Measurements from ENCODE around the gene SYNJ2. TPM values are rescaled to one million over a fixed set of nuclear protein-coding genes. Genes with fewer than 3 reads are reported as not detected.

SYNJ2 gene
- total RNA-seq, 1 donor from 2014 or later = 18.9 TPM

GRCh38 chr6:158047127-158047518 lies 65.5 kb downstream of the SYNJ2 start:
- no peak for TF ChIP-seq CTCF (IDR thresholded peaks at IDR 0.05; ENCODE audit: unreplicated experiment)
- Mint-ChIP-seq H3K4me1 (ENCODE audit: low read depth) (peaks cover 13% of the 10 kb centered on the region), H3K9me3 (ENCODE audit: low read depth) (no peaks in the 10 kb centered on the region), H3K36me3 (ENCODE audit: insufficient read depth) (peaks cover 12% of the 10 kb centered on the region), H3K27me3 (no peaks in the 10 kb centered on the region), H3K27ac (no peak overlapping the region), H3K4me3 (ENCODE audit: low read depth) (no peak overlapping the region)
- no peak for DNase-seq (ENCODE audit: low spot score, unreplicated experiment)

GRCh38 chr6:158047563-158048323 lies 66.1 kb downstream of the SYNJ2 start:
- TF ChIP-seq CTCF (IDR thresholded peaks at IDR 0.05; ENCODE audit: unreplicated experiment) = no peak
- peaks cover 6% of the 10 kb centered on the region for H3K4me1 Mint-ChIP-seq (ENCODE audit: low read depth)
- H3K27ac Mint-ChIP-seq = no peak overlapping the region
- DNase-seq (ENCODE audit: low spot score, unreplicated experiment) = no peak
- H3K36me3 Mint-ChIP-seq (ENCODE audit: insufficient read depth) = peaks cover 12% of the 10 kb centered on the region
- no peak overlapping the region for H3K4me3 Mint-ChIP-seq (ENCODE audit: low read depth)
- no peaks in the 10 kb centered on the region for H3K9me3 Mint-ChIP-seq (ENCODE audit: low read depth)
- H3K27me3 Mint-ChIP-seq = no peaks in the 10 kb centered on the region

- Mint-ChIP-seq H3K4me3 (ENCODE audit: low read depth) (no peak overlapping the region), H3K9me3 (ENCODE audit: low read depth) (no peaks in the 10 kb centered on the region), H3K4me1 (ENCODE audit: low read depth) (peaks cover 6% of the 10 kb centered on the region), H3K36me3 (ENCODE audit: insufficient read depth) (peaks cover 12% of the 10 kb centered on the region), H3K27me3 (no peaks in the 10 kb centered on the region), H3K27ac (peak overlapping the region; percentile 48)
- no peak for DNase-seq (ENCODE audit: low spot score, unreplicated experiment)
- no peak for TF ChIP-seq CTCF (IDR thresholded peaks at IDR 0.05; ENCODE audit: unreplicated experiment)
Observed at GRCh38 chr6:158048589-158048988, 66.9 kb downstream of the SYNJ2 start.

GRCh38 chr6:158049055-158050028 lies 67.7 kb downstream of the SYNJ2 start:
- H3K27ac Mint-ChIP-seq = peak overlapping the region; percentile 48
- no peak for TF ChIP-seq CTCF (IDR thresholded peaks at IDR 0.05; ENCODE audit: unreplicated experiment)
- no peak overlapping the region for H3K4me3 Mint-ChIP-seq (ENCODE audit: low read depth)
- H3K27me3 Mint-ChIP-seq = no peaks in the 10 kb centered on the region
- H3K4me1 Mint-ChIP-seq (ENCODE audit: low read depth) = peaks cover 2% of the 10 kb centered on the region
- DNase-seq (ENCODE audit: low spot score, unreplicated experiment) = no peak
- H3K9me3 Mint-ChIP-seq (ENCODE audit: low read depth) = no peaks in the 10 kb centered on the region
- peaks cover 8% of the 10 kb centered on the region for H3K36me3 Mint-ChIP-seq (ENCODE audit: insufficient read depth)

GRCh38 chr6:158050107-158050735 lies 68.6 kb downstream of the SYNJ2 start:
- Mint-ChIP-seq H3K27ac (no peak overlapping the region), H3K9me3 (ENCODE audit: low read depth) (no peaks in the 10 kb centered on the region), H3K4me1 (ENCODE audit: low read depth) (no peaks in the 10 kb centered on the region), H3K4me3 (ENCODE audit: low read depth) (no peak overlapping the region), H3K27me3 (no peaks in the 10 kb centered on the region), H3K36me3 (ENCODE audit: insufficient read depth) (peaks cover 6% of the 10 kb centered on the region)
- no peak for DNase-seq (ENCODE audit: low spot score, unreplicated experiment)
- TF ChIP-seq CTCF (IDR thresholded peaks at IDR 0.05; ENCODE audit: unreplicated experiment) = no peak
